Measurements from ENCODE around the gene MFSD12. TPM values are rescaled to one million over a fixed set of nuclear protein-coding genes. Genes with fewer than 3 reads are reported as not detected.
"Not testable (repeated sequence)": the region's sequence is repeated elsewhere in the genome, so short reads cannot be mapped to it uniquely, and the experiment has no call there.

The MFSD12 gene
- total RNA-seq, 3 donors from 2014 or later = 25.0 to 43.6 (median 36.8) TPM

DNA sequence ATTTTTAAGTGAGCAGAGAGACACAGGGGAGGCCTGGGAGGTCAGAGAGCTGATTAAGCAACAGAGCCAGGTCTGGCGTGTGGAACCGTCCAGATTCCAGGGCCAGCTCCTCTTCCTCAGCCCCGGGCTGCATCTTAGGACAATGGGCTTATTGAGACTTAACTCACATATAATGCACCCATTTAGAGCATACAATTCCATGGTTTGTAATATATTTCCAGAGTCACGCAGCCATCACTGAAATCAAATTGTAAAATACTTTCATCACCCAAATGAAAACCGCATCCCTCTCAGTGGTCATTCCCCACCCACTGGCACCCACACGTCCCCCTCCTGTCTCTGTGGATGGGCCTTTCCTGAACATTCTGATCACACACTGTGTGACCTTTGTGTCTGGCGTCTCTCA, 13.2 kb upstream of the MFSD12 start:
- DNase-seq (no peak), ATAC-seq (no peak)
- intact Hi-C loops (cut with DNase I, micrococcal nuclease) = no loop called here
- Histone ChIP-seq H3K9me3 (no peaks in the 10 kb centered on the region), H3K4me3 (no peak overlapping the region), H3K36me3 (ENCODE audit: low read depth) (no peaks in the 10 kb centered on the region), H3K4me1 (ENCODE audit: low read depth) (peaks cover 23% of the 10 kb centered on the region)
- TF ChIP-seq CTCF (IDR thresholded peaks at IDR 0.05) = no peak

DNA sequence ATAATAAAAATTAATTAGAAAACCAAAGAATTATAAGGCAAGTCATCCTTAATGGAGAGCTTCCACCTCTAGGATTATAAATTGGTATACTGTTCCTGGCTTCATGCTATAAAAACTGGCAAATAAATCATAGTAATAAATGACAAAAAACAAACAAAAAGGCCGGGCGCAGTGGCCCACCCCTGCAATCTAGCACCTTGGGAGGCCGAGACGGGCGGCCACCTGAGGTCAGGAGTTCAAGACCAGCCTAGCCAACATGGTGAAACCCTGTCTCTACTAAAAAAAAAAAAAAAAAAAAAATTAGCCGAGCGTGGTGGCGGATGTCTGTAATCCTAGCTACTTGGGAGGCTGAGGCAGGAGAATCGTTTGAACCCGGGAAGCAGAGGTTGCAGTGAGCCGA, 12.7 kb upstream of the MFSD12 start:
- DNase-seq; ATAC-seq; H3K9me3 ChIP-seq; H3K4me3 ChIP-seq; intact Hi-C loops (cut with DNase I, micrococcal nuclease); H3K36me3 ChIP-seq (ENCODE audit: low read depth): not testable (repeated sequence)
- H3K4me1 ChIP-seq (ENCODE audit: low read depth) = peaks cover 22% of the 10 kb centered on the region

GRCh38 chr19:3565139-3565538, 7.8 kb upstream of the MFSD12 start:
- H3K4me3 ChIP-seq = no peak overlapping the region
- intact Hi-C loops (cut with DNase I, micrococcal nuclease) = no loop called here
- ATAC-seq (no peak), DNase-seq (no peak)
- peaks cover 1% of the 10 kb centered on the region for H3K4me1 ChIP-seq (ENCODE audit: low read depth)
- H3K36me3 ChIP-seq (ENCODE audit: low read depth) = no peaks in the 10 kb centered on the region
- H3K9me3 ChIP-seq = no peaks in the 10 kb centered on the region
- TF ChIP-seq CTCF (IDR thresholded peaks at IDR 0.05) = no peak

DNA sequence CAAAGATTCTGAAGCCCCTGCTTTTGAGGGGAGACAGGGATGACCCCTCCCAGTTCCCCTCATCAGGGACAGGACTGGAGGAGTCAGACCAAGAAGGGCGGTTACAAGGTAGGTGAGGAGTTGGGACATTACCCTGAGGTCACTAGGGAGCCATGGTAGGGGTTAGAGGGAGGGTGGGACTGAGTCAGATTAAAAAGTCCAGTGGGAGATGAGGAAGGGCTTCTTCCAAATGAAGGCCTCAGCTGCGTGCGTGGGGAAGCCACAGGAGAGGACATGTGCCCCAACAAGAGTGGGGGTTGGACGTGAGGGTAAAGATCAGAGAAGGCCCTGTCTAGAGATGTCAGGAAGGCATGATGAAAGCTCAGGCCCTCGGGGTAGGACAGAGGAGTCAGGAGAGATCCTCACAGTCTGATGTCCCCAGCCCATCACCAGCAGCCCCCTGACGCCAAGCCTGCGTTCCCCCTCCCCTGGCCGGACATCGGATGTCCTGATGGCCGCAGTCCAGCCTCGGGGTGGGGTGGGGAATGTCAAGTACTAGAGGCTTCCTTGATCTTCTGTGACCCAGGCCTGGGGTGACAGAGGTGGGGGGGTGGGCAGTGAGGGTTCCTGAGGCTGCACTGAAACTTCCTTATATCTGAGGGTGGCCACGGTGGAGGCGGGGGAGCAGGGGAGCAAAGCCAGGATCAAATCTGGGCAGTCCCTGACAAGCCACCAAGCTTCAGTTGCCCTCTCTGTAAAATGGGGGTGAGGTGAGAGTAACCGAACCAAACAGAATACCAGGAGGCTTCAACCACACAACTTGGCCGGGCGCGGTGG, 6.5 kb upstream of the MFSD12 start:
- no peak for TF ChIP-seq CTCF (IDR thresholded peaks at IDR 0.05)
- H3K4me1 ChIP-seq (ENCODE audit: low read depth) = no peaks in the 10 kb centered on the region
- DNase-seq = no peak
- H3K9me3 ChIP-seq = no peaks in the 10 kb centered on the region
- ATAC-seq = no peak
- H3K36me3 ChIP-seq (ENCODE audit: low read depth) = no peaks in the 10 kb centered on the region
- no peak overlapping the region for H3K4me3 ChIP-seq
- intact Hi-C loops (cut with DNase I, micrococcal nuclease) = no loop called here

GRCh38 chr19:3556978-3557460, 367 bp downstream of the MFSD12 start:
- intact Hi-C loops (cut with DNase I, micrococcal nuclease) = no loop called here
- TF ChIP-seq CTCF (IDR thresholded peaks at IDR 0.05) = no peak
- Histone ChIP-seq H3K4me3 (peak overlapping the region; percentile 70), H3K36me3 (ENCODE audit: low read depth) (no peaks in the 10 kb centered on the region), H3K9me3 (no peaks in the 10 kb centered on the region), H3K4me1 (ENCODE audit: low read depth) (peaks cover 17% of the 10 kb centered on the region)
- DNase-seq (peak in 2 of 3 donors; percentile 63 to 77), ATAC-seq (peak; percentile 42)

DNA sequence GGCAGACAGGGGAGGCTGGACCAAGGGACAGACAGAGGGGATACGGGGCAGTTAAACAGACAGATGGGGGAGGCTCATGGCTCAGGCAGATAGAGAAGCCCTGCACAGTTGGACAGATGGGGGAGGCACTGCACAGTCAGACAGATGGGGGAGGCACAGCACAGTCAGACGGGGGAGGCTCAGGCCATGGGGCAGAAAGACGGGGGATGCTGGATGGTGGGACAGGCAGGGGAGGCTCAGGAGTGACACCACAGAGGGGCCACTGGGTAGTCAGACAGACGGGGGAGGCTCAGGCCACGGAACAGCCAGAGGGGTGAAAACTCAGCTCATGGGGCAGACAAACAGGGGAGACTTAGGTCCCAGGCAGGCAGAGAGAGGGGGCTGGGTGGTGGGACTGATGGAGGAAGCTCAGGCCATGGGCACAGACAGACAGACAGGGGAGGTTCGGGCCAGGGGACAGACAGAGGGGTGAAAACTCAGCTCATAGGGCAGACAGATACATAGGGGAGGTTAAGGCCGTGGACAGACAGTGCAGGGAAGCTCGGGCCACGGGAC, 886 bp downstream of the MFSD12 start:
- Histone ChIP-seq H3K4me3 (peak overlapping the region; percentile 70), H3K4me1 (ENCODE audit: low read depth) (peaks cover 17% of the 10 kb centered on the region), H3K9me3 (no peaks in the 10 kb centered on the region), H3K36me3 (ENCODE audit: low read depth) (no peaks in the 10 kb centered on the region)
- ATAC-seq (no peak), DNase-seq (peak in 1 of 3 donors; percentile 55)
- TF ChIP-seq CTCF (IDR thresholded peaks at IDR 0.05) = no peak
- intact Hi-C loops (cut with DNase I, micrococcal nuclease) = no loop called here

Measured in mucosa of descending colon (tissue), 3 donors.